D721Med (cell line): ENCODE measurements around the gene VPS8.

Experiments
- DNase-seq: peaks from one replicate; pipeline ENCODE4 v3.0.0; 2011; ENCODE audit warnings: low spot score; ENCODE audit not compliant: insufficient read length
- FAIRE-seq: peaks from 2 replicates; lab custom pipeline; 2011; peaks lifted over from hg19 to GRCh38; lab: Jason Lieb, UNC
- TF ChIP-seq, protein P1 (sequence below): IDR thresholded peaks from 2 replicates; pipeline ENCODE4 v1.5.1; 2012; ENCODE audit warnings: mild to moderate bottlenecking, control low read depth; ENCODE audit not compliant: insufficient read depth; ENCODE audit errors: missing control alignments

VPS8 gene

DNA sequence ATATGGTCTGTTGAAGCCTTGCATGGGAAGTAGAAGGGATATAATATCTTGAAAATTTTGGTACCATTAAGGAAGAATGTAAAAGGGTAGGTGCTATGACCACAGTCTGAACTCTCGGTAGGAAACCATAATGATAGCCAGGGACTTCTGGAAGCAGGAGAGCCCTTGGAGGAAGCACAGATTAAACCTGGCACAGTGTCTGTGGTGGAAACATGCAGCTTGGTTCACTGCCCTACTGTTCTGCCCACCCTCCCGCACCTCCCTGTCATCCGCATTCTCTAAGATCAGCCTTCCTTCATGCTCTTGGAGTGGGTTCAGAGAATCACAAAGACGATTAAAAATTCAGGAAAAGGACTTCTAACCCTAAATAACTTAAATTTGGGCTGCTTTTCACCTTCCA is 20.9 kb downstream of the VPS8 start:
- TF ChIP-seq, protein P1, sequence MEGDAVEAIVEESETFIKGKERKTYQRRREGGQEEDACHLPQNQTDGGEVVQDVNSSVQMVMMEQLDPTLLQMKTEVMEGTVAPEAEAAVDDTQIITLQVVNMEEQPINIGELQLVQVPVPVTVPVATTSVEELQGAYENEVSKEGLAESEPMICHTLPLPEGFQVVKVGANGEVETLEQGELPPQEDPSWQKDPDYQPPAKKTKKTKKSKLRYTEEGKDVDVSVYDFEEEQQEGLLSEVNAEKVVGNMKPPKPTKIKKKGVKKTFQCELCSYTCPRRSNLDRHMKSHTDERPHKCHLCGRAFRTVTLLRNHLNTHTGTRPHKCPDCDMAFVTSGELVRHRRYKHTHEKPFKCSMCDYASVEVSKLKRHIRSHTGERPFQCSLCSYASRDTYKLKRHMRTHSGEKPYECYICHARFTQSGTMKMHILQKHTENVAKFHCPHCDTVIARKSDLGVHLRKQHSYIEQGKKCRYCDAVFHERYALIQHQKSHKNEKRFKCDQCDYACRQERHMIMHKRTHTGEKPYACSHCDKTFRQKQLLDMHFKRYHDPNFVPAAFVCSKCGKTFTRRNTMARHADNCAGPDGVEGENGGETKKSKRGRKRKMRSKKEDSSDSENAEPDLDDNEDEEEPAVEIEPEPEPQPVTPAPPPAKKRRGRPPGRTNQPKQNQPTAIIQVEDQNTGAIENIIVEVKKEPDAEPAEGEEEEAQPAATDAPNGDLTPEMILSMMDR, result no peak
- DNase-seq (no peak), FAIRE-seq (no peak)

DNA sequence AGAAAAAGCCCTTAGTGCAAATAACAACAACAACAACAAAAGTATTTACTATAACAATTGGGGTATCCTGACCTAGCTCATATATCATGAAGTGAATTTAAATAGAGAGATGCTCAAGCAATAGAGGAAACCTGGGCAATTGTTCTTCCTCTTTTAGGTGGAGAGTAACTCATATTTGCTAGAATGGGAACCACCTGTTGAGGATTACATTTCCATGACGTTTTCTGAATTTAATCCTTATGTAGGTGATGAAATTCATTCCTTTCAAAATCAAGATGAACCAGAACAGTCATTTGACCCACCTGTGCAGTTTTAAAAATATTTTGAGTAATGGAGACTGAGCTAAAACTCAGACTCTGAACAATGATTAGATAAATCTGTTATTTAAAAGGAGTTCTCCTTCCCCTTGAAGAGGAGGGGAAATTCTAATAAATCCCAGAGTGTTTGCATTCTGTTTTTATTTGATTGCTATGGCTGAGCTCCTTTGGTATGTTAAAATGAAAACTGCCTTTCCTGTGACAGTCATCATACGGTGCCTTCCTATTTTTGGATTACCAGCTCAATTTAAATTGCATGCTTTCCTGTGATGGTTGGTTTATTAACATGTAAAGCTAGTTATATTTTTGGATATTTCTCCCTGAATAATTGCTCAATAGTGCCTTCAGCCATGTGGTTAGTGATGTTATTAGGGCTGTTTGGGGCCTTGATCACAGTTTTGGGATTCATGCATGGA is 24.3 kb downstream of the VPS8 start:
- no peak for DNase-seq
- FAIRE-seq, result no peak
- TF ChIP-seq, protein P1, result no peak

DNA sequence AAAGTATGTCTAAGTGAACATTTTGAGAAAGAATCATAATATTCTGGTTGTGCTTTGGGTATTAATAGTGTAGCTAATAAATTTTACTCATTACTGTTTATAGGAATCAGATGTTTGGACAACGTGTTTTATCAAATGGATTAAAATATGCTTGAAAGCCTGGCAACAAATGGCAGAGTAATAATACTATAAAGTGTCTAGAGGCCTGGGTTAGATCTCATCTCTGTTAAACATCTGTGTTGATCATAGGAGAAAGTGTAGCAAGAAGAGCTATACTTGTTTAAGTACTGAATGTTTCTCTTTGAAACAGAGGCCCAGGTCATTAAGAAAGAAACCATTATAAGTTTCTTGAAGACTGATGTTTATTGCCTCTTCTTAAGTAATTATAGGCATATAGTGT is 30.5 kb downstream of the VPS8 start:
- TF ChIP-seq, protein P1, result no peak
- DNase-seq (no peak), FAIRE-seq (no peak)

DNA sequence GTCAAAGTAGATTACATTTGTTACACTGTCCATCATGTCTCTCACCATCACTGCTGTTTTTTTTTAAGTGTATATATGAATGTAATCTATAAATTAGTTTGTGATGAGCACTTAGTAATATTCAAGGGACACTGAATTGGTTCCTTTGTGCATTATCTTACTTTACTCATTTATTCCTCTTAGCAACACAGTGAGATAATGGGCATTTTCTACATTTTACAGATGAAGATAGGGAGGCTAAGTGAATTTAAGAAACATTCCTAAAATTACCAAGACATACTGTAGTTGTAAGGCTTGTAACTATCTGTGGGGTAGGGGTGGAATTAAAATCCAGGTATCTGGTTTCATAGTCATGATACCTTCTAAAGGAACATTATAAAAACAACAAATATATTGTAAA is 33.9 kb downstream of the VPS8 start:
- TF ChIP-seq, protein P1, result no peak
- DNase-seq (no peak), FAIRE-seq (no peak)

DNA sequence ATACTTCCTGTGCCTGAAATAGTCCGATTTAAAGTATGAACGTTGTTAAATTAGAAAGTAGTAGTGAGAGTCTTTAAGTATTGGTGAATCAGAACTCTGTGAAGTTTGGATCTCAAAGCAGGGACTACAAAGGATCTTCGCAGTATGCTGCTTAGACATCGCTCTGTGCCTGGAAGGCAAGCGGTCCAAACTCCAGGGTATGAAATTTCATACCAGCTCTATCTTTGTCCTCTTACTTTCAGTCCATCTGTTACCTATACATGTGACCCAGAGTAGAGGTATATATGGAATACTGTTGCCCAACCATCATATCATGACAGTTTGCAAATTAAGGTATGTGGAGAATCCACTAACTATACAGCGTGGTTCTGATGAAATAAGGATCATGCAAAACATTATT is 34.5 kb downstream of the VPS8 start:
- no peak for DNase-seq
- no peak for FAIRE-seq
- TF ChIP-seq, protein P1, result no peak

DNA sequence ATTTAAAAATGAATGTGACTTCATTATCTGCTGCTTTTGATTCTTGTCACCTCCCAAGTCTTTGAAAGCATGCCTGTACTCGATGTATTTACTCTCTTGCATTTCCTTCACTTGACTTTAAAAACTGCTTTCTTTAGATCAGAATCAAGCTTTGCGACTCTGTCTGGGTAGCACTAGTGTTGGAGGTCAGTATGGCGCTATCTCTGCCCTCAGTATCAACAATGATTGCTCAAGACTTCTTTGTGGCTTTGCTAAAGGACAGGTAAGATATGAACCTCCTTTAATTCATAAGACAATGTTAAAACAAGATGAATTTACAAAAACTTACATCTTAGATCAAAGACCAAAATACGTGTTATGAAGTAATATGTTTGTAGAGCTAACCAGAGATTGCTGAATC is 37.0 kb downstream of the VPS8 start:
- FAIRE-seq, result no peak
- no peak for DNase-seq
- TF ChIP-seq, protein P1, result no peak

DNA sequence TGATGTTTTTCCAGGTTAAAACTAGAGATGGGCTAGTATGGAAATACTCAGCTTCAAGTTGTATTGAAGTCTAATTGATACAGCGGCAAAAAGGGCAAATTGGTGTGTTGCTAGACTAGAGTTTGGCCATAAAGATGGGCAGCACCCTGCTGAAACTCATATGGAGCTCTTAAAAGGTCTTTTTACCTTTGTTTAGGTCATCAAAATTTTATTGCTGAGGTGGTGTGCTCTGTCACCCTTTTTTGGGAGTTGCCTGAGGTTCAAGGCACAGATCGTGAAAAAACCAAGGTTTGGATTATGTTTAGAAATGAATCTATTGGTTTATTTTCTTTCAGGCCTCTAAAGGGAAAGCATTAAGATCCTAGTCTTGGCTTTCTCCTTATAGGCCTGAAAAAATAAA is 38.2 kb downstream of the VPS8 start:
- DNase-seq (no peak), FAIRE-seq (no peak)
- TF ChIP-seq, protein P1, result no peak
